Activated CD4-positive, alpha-beta memory T cell treated with anti-CD3 and anti-CD28 coated beads for 36 hours (primary cell): ENCODE results near the gene UBE2V1. TPM values are rescaled to one million over a fixed set of nuclear protein-coding genes. Genes with fewer than 3 reads are reported as not detected.
"Not testable (repeated sequence)": the region's sequence is repeated elsewhere in the genome, so short reads cannot be mapped to it uniquely, and the experiment has no call there.

Source experiments
- CTCF ChIA-PET: fragments of 350-600 bp; sonication (Branson Sonifier 250); formaldehyde crosslinking; loops from one replicate; lab custom pipeline; 2021; ENCODE audit warnings: antibody characterized with exemption, inconsistent platforms; lab: Charles Lee
- POLR2A ChIA-PET: fragments of 350-600 bp; sonication (Branson Sonifier 250); formaldehyde crosslinking; loops from one replicate; lab custom pipeline; 2021; ENCODE audit warnings: antibody characterized with exemption; lab: Charles Lee
- DNase-seq: peaks from one replicate; pipeline ENCODE4 v3.0.0-alpha.2; 2020
- H3K27ac Mint-ChIP-seq: one replicate; pipeline ENCODE4 v1.8.0; 2021; ENCODE audit warnings: mixed read lengths
- H3K27me3 Mint-ChIP-seq: one replicate; pipeline ENCODE4 v1.8.0; 2021; ENCODE audit warnings: mixed read lengths
- H3K36me3 Mint-ChIP-seq: one replicate; pipeline ENCODE4 v1.8.0; 2021; ENCODE audit warnings: mixed read lengths
- H3K4me1 Mint-ChIP-seq: one replicate; pipeline ENCODE4 v1.8.0; 2021; ENCODE audit warnings: low read depth, mixed read lengths
- H3K4me3 Mint-ChIP-seq: one replicate; pipeline ENCODE4 v1.8.0; 2021; ENCODE audit warnings: mild to moderate bottlenecking, mixed read lengths
- H3K9me3 Mint-ChIP-seq: one replicate; pipeline ENCODE4 v1.8.0; 2021; ENCODE audit warnings: mixed read lengths
- intact Hi-C: fragments of 100-400 bp; cut with micrococcal nuclease; formaldehyde crosslinking; loops from one replicate; pipeline ENCODE4 v1.15.1; 2023
- total RNA-seq, 2 experiments: library from RNA; stranded (reverse); gene quantifications; one replicate each; pipeline ENCODE4 v1.2.3, GENCODE V29; 2021

Gene UBE2V1
- total RNA-seq, 2 experiments from 2014 or later = 167 to 172 TPM

DNA sequence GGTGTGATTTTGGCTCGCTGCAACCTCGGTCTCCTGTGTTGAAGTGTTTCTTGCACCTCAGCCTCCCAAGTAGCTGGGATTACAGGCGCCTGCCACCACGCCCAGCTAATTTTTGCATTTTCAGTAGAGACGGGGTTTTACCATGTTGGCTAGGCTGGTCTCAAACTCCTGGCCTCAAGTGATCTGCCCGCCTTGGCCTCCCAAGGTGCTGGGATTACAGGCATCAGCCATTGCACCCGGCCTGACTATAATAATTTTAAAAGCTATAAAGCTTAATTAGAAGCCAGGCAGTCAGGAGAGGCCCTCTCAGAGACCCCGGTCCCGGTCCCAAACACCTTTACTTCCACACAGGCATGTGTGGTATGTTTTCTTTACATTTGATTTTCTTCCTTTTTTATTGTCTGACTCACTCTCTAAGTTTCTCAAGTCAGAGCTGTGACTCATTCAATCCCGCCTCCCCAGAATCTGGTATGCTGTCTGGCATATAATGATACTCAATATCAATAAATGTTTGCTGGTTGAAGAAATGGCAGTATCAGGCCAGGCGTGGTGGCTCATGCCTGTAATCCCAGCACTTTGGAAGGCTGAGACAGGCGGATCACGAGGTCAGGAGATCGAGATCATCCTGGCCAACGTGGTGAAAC, 9.4 kb downstream of the UBE2V1 start:
- not testable (repeated sequence) for H3K9me3 Mint-ChIP-seq
- peaks cover 61% of the 10 kb centered on the region for H3K4me1 Mint-ChIP-seq
- H3K36me3 Mint-ChIP-seq = peaks cover 19% of the 10 kb centered on the region

GRCh38 chr20:50102551-50102950, 10.4 kb downstream of the UBE2V1 start:
- ChIA-PET CTCF (interaction anchor here (0.9 to 2.9 kb wide), 3 partner anchors 17 to 67 kb away, joined by 3 to 12 read pairs (median 10); no protein-coding TSS in a partner anchor), POLR2A (interaction anchor here (1.1 kb wide), 1 partner anchor 10 kb away, joined by 3 read pairs; no protein-coding TSS in a partner anchor)
- peaks cover 56% of the 10 kb centered on the region for H3K4me1 Mint-ChIP-seq
- intact Hi-C loops, DNase-seq, H3K4me3 Mint-ChIP-seq, H3K9me3 Mint-ChIP-seq, H3K27me3 Mint-ChIP-seq: not testable (repeated sequence)
- H3K36me3 Mint-ChIP-seq = peaks cover 13% of the 10 kb centered on the region
- H3K27ac Mint-ChIP-seq = peak overlapping the region; percentile 8

More for the DNA sequence above, 9.4 kb downstream of the UBE2V1 start:
- DNase-seq = peak; percentile 63
- not testable (repeated sequence) for H3K27ac Mint-ChIP-seq, H3K27me3 Mint-ChIP-seq, H3K4me3 Mint-ChIP-seq
- ChIA-PET POLR2A (interaction anchor here (1.1 kb wide), 1 partner anchor 11 kb away, joined by 3 read pairs; no protein-coding TSS in a partner anchor), CTCF (interaction anchor here (1.2 to 2.9 kb wide), 3 partner anchors 18 to 124 kb away, joined by 3 to 12 read pairs (median 10); no protein-coding TSS in a partner anchor)
- intact Hi-C loops = loop anchor here (1.0 kb wide), 1 partner anchor 10 kb away; the partner anchor contains the start of gene UBE2V1

DNA sequence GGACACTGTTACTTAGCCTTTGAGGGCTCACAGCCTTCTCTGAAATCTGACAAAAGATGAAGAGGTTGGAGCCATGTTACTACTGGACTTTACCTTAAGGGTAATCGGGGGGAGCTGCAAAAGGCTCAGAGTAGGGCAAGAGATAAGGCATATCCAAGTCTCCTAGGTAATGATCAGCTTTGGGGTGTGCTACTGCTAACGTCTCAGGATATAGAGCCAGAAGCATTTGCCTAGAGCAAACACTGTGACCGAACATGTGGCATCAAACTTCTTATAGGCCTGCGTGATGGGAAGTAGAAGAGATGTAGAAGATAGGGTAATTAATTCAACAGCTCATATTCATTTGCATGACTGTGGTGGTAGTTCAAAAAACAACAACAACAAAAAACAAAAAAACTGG, 11.1 kb downstream of the UBE2V1 start:
- H3K27me3 Mint-ChIP-seq = no peaks in the 10 kb centered on the region
- peaks cover 12% of the 10 kb centered on the region for H3K36me3 Mint-ChIP-seq
- POLR2A ChIA-PET = no interaction called here
- peak overlapping the region; percentile 8 for H3K27ac Mint-ChIP-seq
- DNase-seq = no peak
- no peaks in the 10 kb centered on the region for H3K9me3 Mint-ChIP-seq
- intact Hi-C loops = no loop called here
- peaks cover 49% of the 10 kb centered on the region for H3K4me1 Mint-ChIP-seq
- CTCF ChIA-PET = interaction anchor here (0.9 to 2.9 kb wide), 4 partner anchors 16 to 123 kb away, joined by 3 to 12 read pairs (median 6); no protein-coding TSS in a partner anchor
- H3K4me3 Mint-ChIP-seq = no peak overlapping the region

GRCh38 chr20:50101281-50101680, 11.7 kb downstream of the UBE2V1 start:
- peaks cover 45% of the 10 kb centered on the region for H3K4me1 Mint-ChIP-seq
- no peaks in the 10 kb centered on the region for H3K27me3 Mint-ChIP-seq
- peaks cover 16% of the 10 kb centered on the region for H3K36me3 Mint-ChIP-seq
- no peak for DNase-seq
- no peak overlapping the region for H3K4me3 Mint-ChIP-seq
- H3K27ac Mint-ChIP-seq = no peak overlapping the region
- no peaks in the 10 kb centered on the region for H3K9me3 Mint-ChIP-seq
- CTCF ChIA-PET = interaction anchor here (1.4 to 3.8 kb wide), 3 partner anchors 16 to 122 kb away, joined by 3 to 20 read pairs (median 7); no protein-coding TSS in a partner anchor
- POLR2A ChIA-PET = no interaction called here
- intact Hi-C loops = no loop called here

DNA sequence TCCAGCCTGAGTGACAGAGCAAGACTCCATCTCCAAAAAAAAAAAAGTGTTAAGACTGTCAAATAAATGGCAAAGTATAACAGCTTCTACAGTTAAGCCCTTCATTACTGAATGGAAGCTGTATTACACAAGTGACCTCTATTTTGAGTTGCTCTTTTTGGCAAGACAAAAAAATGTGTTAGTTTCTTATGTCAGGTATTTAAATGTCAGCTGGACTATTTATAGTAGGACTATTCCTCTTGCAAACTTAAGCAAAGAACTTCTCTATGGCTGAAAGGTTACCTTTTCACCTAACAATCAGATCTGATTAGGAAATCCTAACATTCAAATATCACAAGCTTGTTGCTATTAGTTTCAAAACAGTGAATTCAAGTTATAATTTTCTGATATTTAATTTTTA, 12.4 kb downstream of the UBE2V1 start:
- H3K4me1 Mint-ChIP-seq = peaks cover 41% of the 10 kb centered on the region
- H3K4me3 Mint-ChIP-seq = no peak overlapping the region
- intact Hi-C loops = no loop called here
- H3K36me3 Mint-ChIP-seq = peaks cover 19% of the 10 kb centered on the region
- H3K27ac Mint-ChIP-seq = no peak overlapping the region
- ChIA-PET CTCF (interaction anchor here (1.2 to 3.8 kb wide), 4 partner anchors 16 to 69 kb away, joined by 3 to 20 read pairs (median 8); no protein-coding TSS in a partner anchor), POLR2A (interaction anchor here (0.9 kb wide), 1 partner anchor 13 kb away, joined by 3 read pairs; no protein-coding TSS in a partner anchor)
- H3K9me3 Mint-ChIP-seq = no peaks in the 10 kb centered on the region
- no peaks in the 10 kb centered on the region for H3K27me3 Mint-ChIP-seq
- no peak for DNase-seq

- Mint-ChIP-seq H3K4me3 (no peak overlapping the region), H3K4me1 (peaks cover 46% of the 10 kb centered on the region), H3K36me3 (peaks cover 28% of the 10 kb centered on the region), H3K27ac (no peak overlapping the region), H3K9me3 (no peaks in the 10 kb centered on the region), H3K27me3 (no peaks in the 10 kb centered on the region)
- DNase-seq = no peak
- ChIA-PET CTCF (interaction anchor here (0.6 to 3.8 kb wide), 6 partner anchors 15 to 359 kb away, joined by 3 to 20 read pairs (median 7); no protein-coding TSS in a partner anchor), POLR2A (interaction anchor here (0.9 to 1.1 kb wide), 2 partner anchors 11 to 14 kb away, joined by 3 read pairs; no protein-coding TSS in a partner anchor)
- intact Hi-C loops = no loop called here
Observed at GRCh38 chr20:50099565-50099991, 13.4 kb downstream of the UBE2V1 start.

DNA sequence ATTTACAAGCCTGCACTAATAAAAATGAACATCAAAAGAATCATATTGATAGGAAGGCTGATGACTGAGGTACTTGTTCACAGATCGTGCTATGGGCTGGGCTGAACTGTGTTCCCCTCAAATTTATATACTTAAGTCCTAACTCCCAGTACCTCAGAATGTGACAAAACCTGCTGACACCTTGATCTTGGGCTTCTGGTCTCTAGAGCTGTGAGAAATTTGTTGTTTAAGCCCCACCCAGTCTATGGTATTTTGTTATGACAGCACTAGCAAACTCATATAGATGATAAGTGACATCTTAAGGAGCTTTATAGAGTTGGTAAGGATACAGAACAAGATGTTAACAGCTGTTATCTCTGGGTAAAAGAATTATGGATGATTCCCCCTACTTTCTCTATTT, 13.8 kb downstream of the UBE2V1 start:
- intact Hi-C loops = no loop called here
- Mint-ChIP-seq H3K27me3 (no peaks in the 10 kb centered on the region), H3K4me1 (peaks cover 46% of the 10 kb centered on the region), H3K4me3 (no peak overlapping the region), H3K9me3 (no peaks in the 10 kb centered on the region), H3K27ac (no peak overlapping the region), H3K36me3 (peaks cover 32% of the 10 kb centered on the region)
- ChIA-PET POLR2A (interaction anchor here (1.1 kb wide), 1 partner anchor 12 kb away, joined by 3 read pairs; no protein-coding TSS in a partner anchor), CTCF (interaction anchor here (0.7 to 3.8 kb wide), 6 partner anchors 11 to 80 kb away, joined by 3 to 20 read pairs (median 8); no protein-coding TSS in a partner anchor)
- DNase-seq = no peak

- CTCF ChIA-PET = interaction anchor here (1.3 to 3.8 kb wide), 6 partner anchors 12 to 119 kb away, joined by 5 to 20 read pairs (median 9); no protein-coding TSS in a partner anchor
- H3K36me3 Mint-ChIP-seq = peaks cover 36% of the 10 kb centered on the region
- no peak overlapping the region for H3K4me3 Mint-ChIP-seq
- H3K9me3 Mint-ChIP-seq = no peaks in the 10 kb centered on the region
- intact Hi-C loops = no loop called here
- POLR2A ChIA-PET = interaction anchor here (1.2 kb wide), 1 partner anchor 12 kb away, joined by 3 read pairs; no protein-coding TSS in a partner anchor
- H3K4me1 Mint-ChIP-seq = peaks cover 42% of the 10 kb centered on the region
- H3K27me3 Mint-ChIP-seq = no peaks in the 10 kb centered on the region
- no peak for DNase-seq
- H3K27ac Mint-ChIP-seq = peak overlapping the region; percentile 14
Observed at GRCh38 chr20:50098259-50098658, 14.7 kb downstream of the UBE2V1 start.

DNA sequence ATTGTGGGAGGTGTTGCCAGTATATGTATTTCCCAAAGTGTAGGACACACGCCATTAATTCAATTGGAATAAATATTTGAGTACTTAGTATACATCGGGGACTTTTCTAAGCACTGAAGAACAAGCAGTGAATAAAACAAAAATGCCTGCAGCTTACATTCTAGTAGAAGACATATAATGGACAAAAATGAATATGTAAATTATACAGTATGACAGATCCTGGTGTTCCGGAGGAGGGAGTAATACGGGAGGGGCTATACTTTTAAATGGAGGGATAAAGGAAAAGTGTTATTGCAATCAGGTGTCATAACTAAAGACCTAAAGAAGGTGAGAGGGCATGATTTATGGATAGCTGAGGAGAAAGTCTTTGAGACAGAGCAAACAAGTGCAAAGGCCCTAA, 15.1 kb downstream of the UBE2V1 start:
- intact Hi-C loops = no loop called here
- ChIA-PET CTCF (interaction anchor here (0.6 to 3.8 kb wide), 9 partner anchors 13 to 612 kb away, joined by 3 to 20 read pairs (median 7); no protein-coding TSS in a partner anchor), POLR2A (interaction anchor here (0.5 to 1.2 kb wide), 2 partner anchors 12 to 178 kb away, joined by 3 read pairs; no protein-coding TSS in a partner anchor)
- H3K27ac Mint-ChIP-seq = peak overlapping the region; percentile 14
- no peaks in the 10 kb centered on the region for H3K9me3 Mint-ChIP-seq
- peaks cover 36% of the 10 kb centered on the region for H3K36me3 Mint-ChIP-seq
- H3K4me3 Mint-ChIP-seq = no peak overlapping the region
- no peak for DNase-seq
- H3K4me1 Mint-ChIP-seq = peaks cover 38% of the 10 kb centered on the region
- H3K27me3 Mint-ChIP-seq = no peaks in the 10 kb centered on the region

DNA sequence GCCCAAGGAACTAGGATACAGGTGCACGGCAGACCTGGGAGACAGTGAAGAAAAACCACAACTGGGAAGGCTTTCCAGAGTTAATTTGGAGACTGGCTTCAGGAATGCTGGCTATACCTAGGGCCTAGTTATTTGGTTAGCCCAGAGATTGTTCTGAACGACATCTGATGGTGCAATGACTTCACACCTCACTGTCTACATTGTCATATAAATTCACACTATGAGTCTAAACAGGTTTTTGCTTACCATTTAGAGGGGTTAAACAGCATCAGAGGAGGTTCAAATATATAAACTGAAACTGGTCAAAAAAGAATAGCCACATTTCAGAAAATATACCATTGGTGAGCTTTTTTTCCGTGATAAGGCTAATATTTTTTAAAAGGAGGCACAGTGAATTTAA, 16.7 kb downstream of the UBE2V1 start:
- no peak overlapping the region for H3K27ac Mint-ChIP-seq
- peaks cover 30% of the 10 kb centered on the region for H3K4me1 Mint-ChIP-seq
- ChIA-PET POLR2A (interaction anchor here (0.5 kb wide), 1 partner anchor 13 kb away, joined by 5 read pairs; no protein-coding TSS in a partner anchor), CTCF (interaction anchor here (1.0 to 3.9 kb wide), 5 partner anchors 12 to 117 kb away, joined by 3 to 24 read pairs (median 10); no protein-coding TSS in a partner anchor)
- intact Hi-C loops = no loop called here
- no peaks in the 10 kb centered on the region for H3K9me3 Mint-ChIP-seq
- no peaks in the 10 kb centered on the region for H3K27me3 Mint-ChIP-seq
- no peak for DNase-seq
- H3K36me3 Mint-ChIP-seq = peaks cover 30% of the 10 kb centered on the region
- no peak overlapping the region for H3K4me3 Mint-ChIP-seq

- Mint-ChIP-seq H3K27me3 (no peaks in the 10 kb centered on the region), H3K36me3 (peaks cover 30% of the 10 kb centered on the region), H3K4me3 (no peak overlapping the region), H3K27ac (peak overlapping the region; percentile 49), H3K4me1 (peaks cover 32% of the 10 kb centered on the region), H3K9me3 (no peaks in the 10 kb centered on the region)
- ChIA-PET CTCF (interaction anchor here (1.0 to 3.9 kb wide), 4 partner anchors 11 to 117 kb away, joined by 3 to 24 read pairs (median 10); no protein-coding TSS in a partner anchor), POLR2A (no interaction called here)
- DNase-seq = no peak
- intact Hi-C loops = no loop called here
Observed at GRCh38 chr20:50095476-50096078, 17.4 kb downstream of the UBE2V1 start.
